T-helper 9 cell (primary cell): Measurements from ENCODE around the gene C2.
"Not testable (repeated sequence)": the region's sequence is repeated elsewhere in the genome, so short reads cannot be mapped to it uniquely, and the experiment has no call there.

ENCODE experiments used
- DNase-seq: peaks from one replicate; pipeline ENCODE4 v3.0.0-alpha.2; 2020

C2 gene

DNA sequence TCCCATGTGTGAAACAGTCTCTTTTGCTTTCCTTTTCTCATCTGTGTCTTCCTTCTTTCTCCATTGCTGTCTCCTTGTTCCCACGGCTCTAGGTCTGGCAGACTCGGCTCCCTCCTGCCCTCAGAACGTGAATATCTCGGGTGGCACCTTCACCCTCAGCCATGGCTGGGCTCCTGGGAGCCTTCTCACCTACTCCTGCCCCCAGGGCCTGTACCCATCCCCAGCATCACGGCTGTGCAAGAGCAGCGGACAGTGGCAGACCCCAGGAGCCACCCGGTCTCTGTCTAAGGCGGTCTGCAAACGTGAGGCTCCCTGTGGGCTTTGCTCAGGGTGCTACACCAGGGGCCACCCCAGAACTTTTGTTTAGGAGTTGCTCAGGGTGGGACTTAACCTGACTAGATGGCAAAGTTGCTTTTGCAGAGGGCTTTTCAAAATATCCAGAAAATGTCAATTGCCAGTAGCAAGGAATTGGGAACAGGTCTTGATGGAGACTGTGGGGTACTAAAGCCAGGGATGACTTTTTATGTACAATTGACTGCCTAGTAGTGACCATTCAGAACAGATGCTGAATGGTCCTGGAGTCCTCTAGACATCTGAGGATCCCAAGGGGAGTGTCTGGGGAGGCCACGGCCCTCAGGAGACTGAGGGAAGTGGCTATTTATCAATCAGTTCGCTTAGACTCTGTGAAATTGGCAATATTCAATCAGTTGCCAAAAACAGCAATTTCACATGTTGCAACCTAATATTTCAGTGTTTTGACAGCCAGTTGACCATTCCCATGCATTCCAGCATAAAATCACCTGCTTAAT is 550 bp downstream of the C2 start:
- no peak for DNase-seq

DNA sequence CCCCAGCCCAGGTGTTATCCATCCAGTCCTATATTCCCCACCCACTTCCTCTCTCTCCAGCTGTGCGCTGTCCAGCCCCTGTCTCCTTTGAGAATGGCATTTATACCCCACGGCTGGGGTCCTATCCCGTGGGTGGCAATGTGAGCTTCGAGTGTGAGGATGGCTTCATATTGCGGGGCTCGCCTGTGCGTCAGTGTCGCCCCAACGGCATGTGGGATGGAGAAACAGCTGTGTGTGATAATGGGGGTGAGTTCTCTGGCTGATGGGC is 1.1 kb downstream of the C2 start:
- no peak for DNase-seq

DNA sequence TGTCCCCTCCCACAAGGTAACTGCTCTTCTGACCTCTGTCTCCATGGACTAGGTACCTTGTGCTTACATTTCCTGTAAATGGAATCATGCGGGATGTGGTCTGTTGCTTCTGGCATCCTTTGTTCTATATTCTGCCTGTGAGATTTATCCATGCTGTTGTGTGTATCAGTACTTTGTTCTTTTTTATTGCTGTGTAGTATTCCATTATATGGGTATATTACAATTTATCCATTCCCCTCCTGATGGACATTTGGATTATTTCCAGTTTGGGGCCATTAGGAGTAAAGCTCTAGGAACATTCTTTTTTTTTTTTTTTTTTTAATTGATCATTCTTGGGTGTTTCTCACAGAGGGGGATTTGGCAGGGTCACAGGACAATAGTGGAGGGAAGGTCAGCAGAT is 3.4 kb downstream of the C2 start:
- no peak for DNase-seq

DNA sequence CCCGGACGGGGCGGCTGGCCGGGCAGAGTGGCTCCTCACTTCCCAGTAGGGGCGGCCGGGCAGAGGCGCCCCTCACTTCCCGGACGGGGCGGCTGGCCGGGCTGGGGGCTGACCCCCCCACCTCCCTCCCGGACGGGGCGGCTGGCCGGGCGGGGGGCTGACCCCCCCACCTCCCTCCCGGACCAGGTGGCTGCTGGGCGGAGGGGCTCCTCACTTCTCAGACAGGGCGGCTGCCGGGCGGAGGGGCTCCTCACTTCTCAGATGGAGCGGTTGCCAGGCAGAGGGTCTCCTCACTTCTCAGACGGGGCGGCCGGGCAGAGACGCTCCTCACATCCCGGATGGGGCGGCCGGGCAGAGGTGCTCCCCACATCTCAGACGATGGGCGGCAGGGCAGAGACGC is 4.6 kb downstream of the C2 start:
- DNase-seq: not testable (repeated sequence)

DNA sequence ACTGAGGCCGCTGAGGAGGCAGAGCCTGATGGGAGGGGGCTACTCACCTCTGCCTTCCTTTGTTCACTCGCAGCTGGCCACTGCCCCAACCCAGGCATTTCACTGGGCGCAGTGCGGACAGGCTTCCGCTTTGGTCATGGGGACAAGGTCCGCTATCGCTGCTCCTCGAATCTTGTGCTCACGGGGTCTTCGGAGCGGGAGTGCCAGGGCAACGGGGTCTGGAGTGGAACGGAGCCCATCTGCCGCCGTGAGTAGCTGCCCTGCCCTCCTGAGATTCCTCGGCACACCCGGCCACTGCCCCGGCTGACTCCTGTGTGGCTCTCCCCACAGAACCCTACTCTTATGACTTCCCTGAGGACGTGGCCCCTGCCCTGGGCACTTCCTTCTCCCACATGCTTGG is 6.0 kb downstream of the C2 start:
- DNase-seq: no peak

DNA sequence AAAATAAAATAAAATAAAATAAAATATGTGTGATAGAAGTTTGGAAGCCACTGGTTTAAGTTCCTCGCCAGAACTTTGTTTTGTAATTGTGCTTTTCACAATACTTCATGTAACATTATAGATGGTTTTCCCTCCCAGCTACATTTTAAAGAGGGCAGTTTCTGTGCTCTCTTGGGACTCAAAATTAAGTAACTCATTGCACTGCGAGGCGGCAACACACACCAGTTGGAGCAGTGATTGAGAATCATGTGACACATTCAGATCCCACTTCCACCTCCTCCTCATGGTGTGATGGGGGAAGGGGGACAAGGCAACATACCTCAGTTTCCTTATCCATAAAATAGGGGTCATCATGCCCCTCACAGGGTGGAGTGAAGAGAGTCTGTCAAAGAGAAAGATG is 7.5 kb downstream of the C2 start:
- no peak for DNase-seq

DNA sequence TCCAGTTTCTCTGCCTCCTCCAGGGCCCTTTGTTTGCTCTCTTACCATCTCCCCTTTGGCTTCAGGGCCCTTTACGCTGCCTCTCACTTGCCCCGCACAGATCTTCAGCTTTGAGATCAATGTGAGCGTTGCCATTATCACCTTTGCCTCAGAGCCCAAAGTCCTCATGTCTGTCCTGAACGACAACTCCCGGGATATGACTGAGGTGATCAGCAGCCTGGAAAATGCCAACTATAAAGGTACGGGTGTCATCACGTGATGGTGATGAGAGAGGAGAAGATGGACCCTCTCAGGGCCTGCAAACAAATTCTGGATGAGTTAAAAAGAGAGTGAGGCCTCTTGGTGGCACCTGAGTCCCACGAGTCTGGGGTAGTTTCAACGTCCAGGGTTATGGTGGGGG is 8.3 kb downstream of the C2 start:
- no peak for DNase-seq

DNA sequence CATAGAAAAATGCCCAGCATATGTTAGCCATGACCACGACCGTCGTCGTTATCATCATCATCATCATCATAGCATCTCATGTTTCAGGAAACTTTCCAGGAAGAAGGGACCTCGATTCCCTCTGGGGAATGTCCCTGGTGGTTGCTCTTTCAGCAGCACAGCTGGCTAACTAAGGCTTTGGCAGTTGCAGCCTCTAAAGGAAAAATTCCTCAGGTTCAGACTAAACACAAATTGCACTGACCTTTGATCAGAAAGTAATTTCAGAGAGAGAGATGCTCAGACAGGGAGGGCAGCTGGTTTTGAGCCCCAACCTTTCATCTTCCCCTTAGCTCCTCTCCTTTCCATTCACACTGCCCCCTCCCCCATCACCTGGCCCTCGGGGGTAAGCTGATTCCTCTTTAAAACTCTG is 12.7 kb downstream of the C2 start:
- DNase-seq: no peak

DNA sequence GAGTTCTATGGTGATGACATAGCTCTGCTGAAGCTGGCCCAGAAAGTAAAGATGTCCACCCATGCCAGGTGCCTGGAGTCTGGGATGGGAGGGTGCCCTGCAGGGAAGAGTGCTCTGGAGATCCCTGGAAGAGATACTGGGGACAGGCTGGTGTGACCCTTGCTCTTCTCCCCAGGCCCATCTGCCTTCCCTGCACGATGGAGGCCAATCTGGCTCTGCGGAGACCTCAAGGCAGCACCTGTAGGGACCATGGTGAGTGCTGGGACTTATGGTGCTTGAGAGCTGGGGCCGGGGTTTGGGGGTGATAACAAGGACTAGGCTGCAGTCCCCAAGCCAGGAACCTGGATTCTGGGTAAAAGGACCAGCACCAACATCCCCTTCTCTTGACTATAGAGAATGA is 16.2 kb downstream of the C2 start:
- no peak for DNase-seq

DNA sequence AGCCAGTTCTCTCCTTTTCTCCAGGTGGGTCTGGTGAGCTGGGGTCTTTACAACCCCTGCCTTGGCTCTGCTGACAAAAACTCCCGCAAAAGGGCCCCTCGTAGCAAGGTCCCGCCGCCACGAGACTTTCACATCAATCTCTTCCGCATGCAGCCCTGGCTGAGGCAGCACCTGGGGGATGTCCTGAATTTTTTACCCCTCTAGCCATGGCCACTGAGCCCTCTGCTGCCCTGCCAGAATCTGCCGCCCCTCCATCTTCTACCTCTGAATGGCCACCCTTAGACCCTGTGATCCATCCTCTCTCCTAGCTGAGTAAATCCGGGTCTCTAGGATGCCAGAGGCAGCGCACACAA is 17.6 kb downstream of the C2 start:
- DNase-seq: no peak

DNA sequence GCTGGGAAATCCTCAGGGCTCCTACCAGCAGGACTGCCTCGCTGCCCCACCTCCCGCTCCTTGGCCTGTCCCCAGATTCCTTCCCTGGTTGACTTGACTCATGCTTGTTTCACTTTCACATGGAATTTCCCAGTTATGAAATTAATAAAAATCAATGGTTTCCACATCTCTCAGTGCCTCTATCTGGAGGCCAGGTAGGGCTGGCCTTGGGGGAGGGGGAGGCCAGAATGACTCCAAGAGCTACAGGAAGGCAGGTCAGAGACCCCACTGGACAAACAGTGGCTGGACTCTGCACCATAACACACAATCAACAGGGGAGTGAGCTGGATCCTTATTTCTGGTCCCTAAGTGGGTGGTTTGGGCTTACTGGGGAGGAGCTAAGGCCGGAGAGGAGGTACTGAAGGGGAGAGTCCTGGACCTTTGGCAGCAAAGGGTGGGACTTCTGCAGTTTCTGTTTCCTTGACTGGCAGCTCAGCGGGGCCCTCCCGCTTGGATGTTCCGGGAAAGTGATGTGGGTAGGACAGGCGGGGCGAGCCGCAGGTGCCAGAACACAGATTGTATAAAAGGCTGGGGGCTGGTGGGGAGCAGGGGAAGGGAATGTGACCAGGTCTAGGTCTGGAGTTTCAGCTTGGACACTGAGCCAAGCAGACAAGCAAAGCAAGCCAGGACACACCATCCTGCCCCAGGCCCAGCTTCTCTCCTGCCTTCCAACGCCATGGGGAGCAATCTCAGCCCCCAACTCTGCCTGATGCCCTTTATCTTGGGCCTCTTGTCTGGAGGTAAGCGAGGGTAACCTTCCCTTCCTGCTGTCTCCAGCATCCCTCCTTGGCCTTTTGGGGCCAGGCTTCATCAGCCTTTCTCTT is 18.2 kb downstream of the C2 start, which contains the start of gene CFB:
CFB (plus strand) TSS at position 589 of the 863 bp plus-strand sequence; CDS start at position 716, 127 bp downstream.
- DNase-seq: no peak

DNA sequence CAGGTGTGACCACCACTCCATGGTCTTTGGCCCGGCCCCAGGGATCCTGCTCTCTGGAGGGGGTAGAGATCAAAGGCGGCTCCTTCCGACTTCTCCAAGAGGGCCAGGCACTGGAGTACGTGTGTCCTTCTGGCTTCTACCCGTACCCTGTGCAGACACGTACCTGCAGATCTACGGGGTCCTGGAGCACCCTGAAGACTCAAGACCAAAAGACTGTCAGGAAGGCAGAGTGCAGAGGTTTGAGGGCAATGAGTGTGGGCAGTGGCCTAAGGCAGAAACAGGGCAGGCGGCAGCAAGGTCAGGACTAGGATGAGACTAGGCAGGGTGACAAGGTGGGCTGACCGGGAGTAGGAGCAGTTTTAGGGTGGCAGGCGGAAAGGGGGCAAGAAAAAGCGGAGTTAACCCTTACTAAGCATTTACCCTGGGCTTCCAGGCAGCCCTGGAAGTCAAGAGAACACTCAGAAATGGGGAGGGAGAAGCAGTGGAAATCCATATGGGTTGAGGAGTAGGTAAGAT is 18.9 kb downstream of the C2 start:
- DNase-seq: no peak

DNA sequence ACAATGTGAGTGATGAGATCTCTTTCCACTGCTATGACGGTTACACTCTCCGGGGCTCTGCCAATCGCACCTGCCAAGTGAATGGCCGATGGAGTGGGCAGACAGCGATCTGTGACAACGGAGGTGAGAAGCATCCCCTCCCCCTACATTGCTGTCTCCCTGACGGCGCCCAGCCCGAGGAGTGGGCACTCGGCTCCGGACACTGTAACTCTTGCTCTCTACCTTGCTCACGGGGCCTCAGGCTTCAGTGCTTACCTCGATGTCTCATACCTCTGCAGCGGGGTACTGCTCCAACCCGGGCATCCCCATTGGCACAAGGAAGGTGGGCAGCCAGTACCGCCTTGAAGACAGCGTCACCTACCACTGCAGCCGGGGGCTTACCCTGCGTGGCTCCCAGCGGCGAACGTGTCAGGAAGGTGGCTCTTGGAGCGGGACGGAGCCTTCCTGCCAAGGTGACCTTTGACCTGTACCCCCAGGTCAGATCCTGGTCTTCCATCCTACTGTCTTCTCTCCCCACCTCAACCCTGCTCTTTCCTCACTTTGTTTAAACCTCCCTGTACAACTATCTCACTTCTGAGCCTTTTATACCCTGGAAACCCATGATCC is 19.7 kb downstream of the C2 start:
- DNase-seq: no peak

DNA sequence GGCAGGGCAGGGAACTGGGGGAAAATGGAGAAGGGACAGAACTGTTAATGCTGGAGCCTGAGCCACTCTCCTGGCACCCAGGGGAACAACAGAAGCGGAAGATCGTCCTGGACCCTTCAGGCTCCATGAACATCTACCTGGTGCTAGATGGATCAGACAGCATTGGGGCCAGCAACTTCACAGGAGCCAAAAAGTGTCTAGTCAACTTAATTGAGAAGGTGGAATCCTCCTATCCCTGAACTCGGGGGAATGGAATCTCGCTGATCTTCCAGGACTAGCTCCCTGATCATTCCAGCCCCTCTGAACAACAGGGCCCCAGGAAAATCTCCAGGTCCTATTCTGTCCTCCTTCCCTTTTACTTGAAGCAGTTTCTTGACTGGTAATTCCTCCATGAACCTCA is 20.3 kb downstream of the C2 start:
- no peak for DNase-seq

DNA sequence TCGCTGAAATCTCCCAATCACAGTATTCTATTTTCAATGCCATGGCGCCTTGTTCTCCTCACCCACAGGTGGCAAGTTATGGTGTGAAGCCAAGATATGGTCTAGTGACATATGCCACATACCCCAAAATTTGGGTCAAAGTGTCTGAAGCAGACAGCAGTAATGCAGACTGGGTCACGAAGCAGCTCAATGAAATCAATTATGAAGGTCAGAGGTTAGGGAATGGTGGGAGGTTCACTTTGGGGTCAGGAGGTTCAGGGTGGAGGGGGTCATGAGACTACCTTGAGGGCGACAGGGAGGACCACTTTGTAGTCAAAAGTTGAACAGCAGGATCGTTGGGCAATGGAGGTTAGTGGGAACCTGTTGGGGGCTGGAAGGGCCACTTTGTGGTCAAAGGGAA is 20.8 kb downstream of the C2 start:
- no peak for DNase-seq

DNA sequence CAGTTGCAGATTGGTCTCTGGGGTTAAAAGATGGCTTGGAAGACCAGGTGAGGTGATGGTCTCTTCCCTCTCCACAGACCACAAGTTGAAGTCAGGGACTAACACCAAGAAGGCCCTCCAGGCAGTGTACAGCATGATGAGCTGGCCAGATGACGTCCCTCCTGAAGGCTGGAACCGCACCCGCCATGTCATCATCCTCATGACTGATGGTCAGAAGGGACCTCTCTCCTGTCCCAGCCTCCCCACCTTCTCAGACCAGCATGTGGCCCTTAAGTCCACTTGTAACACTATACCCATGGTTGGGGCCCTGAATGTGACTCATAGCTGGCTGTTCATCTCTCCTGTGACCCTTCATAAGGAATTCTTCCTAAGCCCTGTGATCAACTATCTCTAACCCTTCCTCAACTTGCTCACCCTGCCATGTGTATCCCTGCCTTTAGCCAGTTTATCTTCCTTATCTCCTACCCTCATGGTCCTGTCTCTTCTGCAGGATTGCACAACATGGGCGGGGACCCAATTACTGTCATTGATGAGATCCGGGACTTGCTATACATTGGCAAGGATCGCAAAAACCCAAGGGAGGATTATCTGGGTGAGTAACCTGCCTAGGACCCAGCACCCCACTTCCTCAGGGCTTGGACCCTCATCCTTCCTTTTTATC is 21.4 kb downstream of the C2 start:
- no peak for DNase-seq

DNA sequence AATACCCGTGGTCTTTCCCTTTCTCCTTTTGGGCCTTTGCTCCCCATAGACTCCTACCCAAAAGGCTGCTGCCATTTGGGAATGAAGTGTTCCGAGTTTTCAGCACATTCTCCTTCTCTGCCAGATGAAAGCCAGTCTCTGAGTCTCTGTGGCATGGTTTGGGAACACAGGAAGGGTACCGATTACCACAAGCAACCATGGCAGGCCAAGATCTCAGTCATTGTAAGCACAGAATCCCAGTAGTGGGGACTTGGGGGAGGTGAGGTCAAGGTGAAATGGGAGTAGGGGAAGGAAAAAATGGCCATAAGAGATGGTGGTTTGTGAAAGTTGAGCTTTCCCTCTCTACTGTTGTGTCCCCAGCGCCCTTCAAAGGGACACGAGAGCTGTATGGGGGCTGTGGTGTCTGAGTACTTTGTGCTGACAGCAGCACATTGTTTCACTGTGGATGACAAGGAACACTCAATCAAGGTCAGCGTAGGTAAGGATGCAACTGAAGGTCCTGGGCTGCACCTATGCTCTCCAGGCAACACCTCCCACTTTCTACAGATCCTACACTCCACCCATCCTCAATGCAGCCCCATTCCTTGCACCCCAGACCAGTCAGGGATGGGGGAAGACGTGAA is 22.5 kb downstream of the C2 start:
- no peak for DNase-seq

DNA sequence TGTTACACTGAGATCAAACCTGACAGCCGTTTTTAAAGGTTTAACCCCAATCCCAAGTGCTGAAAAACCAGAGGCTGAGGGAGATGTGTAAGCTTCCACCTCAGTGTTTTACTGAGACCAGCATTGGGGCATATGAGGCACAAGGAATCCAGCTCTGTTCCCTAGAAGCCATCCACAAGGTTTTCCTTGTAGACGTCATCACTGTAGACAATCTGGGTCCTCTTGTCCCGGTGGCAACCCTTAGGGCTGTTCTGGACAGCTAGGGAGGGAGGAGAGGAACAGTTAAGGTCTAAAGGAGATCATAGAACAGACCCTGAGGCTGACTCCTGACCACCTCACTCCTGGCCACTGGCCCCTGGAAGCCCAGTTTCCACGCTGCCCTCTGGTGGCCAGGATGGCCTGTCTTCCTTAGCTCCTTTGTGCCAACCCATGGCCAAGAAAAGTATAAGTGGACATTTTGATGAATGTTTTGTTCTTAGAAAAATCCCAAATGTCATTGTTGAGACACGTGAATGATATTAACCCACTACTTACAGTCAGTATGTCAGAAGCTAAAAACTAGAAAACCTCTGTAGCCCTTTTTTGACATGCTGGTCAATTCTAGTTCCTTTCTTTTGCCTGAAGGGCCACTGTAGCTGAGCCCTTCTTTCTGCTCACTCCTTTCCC is 24.8 kb downstream of the C2 start:
- DNase-seq: no peak

DNA sequence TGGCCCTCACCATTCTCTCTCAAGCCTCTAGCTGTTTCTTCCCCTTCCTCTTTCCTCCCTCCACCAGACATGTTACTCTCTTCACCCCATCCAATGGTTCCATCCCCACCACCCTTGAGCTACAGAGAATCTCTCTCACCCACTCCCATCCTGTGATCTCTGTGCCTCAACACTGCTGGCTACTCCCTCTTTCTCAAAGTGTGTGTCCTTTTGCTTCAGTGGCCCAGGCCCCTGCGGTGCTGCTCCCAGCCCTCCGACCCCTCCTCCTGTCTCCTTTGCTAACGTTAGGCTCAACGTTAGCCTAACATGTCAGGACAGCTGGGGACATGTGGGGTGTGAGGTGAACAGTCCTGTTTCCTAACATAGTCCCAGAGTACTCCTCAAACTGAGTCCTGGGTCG is 25.4 kb downstream of the C2 start:
- no peak for DNase-seq

DNA sequence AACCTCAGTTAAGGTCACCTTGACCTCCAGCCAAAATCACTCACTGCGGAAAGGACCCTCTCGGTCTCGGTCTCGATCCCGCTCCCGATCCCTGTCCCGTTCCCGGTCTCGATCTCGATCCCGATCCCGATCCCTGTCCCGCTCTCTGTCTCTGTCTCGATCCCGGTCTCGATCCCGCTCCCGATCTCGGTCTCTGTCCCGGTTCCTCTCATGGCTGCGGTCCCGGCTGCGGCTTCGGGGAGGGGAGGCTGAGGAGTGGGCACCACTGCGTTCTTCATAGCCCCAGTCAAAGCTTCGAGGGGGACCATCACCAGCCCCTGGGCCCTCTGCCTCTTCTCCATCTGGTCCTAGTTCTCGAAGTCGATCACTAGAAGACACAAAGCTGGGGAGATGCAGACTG is 27.0 kb downstream of the C2 start:
- no peak for DNase-seq

DNA sequence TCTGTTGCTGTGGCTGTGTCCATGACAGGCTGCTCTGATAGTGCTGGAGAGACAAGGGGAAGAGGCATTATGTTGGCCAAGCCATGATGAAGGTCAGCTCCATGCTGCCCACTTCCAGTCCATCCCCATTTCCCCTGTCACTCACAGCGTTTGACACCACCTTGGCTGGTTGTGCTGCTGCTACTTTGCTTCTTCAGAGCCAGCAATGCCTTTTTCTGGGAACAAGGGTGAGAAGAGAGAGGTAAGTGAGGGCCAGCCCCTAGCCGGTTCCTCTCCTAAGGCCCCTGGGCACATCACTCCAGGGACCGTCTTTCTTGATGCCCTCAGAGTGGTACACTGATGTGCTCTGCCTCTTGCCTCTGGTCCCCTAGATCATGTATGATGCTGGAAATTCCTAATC is 29.3 kb downstream of the C2 start:
- DNase-seq: no peak

DNA sequence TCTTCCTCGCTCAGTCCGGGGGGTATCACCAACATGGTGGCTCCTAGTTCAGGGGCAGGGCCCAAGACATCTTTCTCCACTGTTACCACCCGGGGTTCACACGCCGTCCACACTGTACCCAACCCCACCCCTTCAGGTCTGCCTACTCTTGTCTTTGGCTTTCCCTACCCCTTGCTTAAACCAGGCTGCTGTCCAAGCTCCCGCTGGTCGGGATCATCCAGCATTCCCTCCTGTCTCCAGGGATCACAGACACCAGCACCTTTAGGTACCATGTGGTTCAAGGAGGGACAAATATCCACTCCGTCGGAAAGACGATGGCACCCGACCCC is 30.9 kb downstream of the C2 start:
- no peak for DNase-seq
